Measurements from ENCODE around the gene PLEKHM2. TPM values are rescaled to one million over a fixed set of nuclear protein-coding genes. Genes with fewer than 3 reads are reported as not detected.

PLEKHM2 gene
- total and polyA plus RNA-seq, 12 donors = 63.7 to 106 (median 76.7) TPM

GRCh38 chr1:15639262-15639661 is 44.9 kb upstream of the PLEKHM2 start:
- no peak overlapping the region for H3K4me3 ChIP-seq
- TF ChIP-seq, protein P1, sequence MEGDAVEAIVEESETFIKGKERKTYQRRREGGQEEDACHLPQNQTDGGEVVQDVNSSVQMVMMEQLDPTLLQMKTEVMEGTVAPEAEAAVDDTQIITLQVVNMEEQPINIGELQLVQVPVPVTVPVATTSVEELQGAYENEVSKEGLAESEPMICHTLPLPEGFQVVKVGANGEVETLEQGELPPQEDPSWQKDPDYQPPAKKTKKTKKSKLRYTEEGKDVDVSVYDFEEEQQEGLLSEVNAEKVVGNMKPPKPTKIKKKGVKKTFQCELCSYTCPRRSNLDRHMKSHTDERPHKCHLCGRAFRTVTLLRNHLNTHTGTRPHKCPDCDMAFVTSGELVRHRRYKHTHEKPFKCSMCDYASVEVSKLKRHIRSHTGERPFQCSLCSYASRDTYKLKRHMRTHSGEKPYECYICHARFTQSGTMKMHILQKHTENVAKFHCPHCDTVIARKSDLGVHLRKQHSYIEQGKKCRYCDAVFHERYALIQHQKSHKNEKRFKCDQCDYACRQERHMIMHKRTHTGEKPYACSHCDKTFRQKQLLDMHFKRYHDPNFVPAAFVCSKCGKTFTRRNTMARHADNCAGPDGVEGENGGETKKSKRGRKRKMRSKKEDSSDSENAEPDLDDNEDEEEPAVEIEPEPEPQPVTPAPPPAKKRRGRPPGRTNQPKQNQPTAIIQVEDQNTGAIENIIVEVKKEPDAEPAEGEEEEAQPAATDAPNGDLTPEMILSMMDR (IDR thresholded peaks at IDR 0.05) = no peak
- no peak for DNase-seq
- H3K9me3 ChIP-seq = no peaks in the 10 kb centered on the region
- intact Hi-C loops (cut with DNase I) = no loop called here
- H3K27ac ChIP-seq = no peak overlapping the region
- peaks cover 0 to 100% (median 51%) of the 10 kb centered on the region in 9 donors for H3K36me3 ChIP-seq
- ATAC-seq = no peak
- no peaks in the 10 kb centered on the region for H3K27me3 ChIP-seq
- H3K4me1 ChIP-seq = no peaks in the 10 kb centered on the region

GRCh38 chr1:15639931-15640330 is 44.2 kb upstream of the PLEKHM2 start:
- TF ChIP-seq, protein P1 (IDR thresholded peaks at IDR 0.05) = no peak

DNA sequence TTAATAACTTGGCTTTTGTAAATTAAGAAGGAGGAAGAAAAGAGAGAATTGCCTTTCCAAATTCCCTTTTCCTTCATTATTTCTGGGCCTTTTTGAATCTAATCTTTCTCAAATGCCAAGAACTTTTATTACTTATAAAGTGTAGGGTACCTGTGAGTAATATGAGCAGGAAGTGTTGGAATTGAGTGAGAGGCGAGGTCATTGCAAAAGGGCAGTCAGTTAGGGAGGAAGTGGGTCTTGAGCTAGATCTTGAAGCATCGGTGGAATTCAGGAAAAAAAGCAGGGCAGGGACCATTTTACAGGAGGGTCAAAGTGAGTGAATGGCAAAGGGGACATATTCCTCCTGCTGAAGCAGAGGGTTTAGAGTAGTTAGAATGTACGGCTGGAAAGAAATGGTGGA is 43.5 kb upstream of the PLEKHM2 start:
- no peak for ATAC-seq
- Histone ChIP-seq H3K27ac (no peak overlapping the region), H3K36me3 (peaks cover 0 to 99% (median 38%) of the 10 kb centered on the region in 9 donors), H3K9me3 (no peaks in the 10 kb centered on the region), H3K4me3 (no peak overlapping the region), H3K27me3 (no peaks in the 10 kb centered on the region), H3K4me1 (no peaks in the 10 kb centered on the region)
- TF ChIP-seq, protein P1 (IDR thresholded peaks at IDR 0.05) = no peak
- 89 to 92% methylated on average over 3 of the region's 3 CpGs for WGBS, 2 donors
- intact Hi-C loops (cut with DNase I) = no loop called here
- no peak for DNase-seq

More at GRCh38 chr1:15639931-15640330, 44.2 kb upstream of the PLEKHM2 start:
- H3K9me3 ChIP-seq = no peaks in the 10 kb centered on the region
- H3K27ac ChIP-seq = no peak overlapping the region
- ATAC-seq (no peak), DNase-seq (no peak)
- 90 to 93% methylated on average over 4 of the region's 4 CpGs for WGBS, 2 donors
- H3K27me3 ChIP-seq = no peaks in the 10 kb centered on the region
- no peaks in the 10 kb centered on the region for H3K4me1 ChIP-seq
- intact Hi-C loops (cut with DNase I) = no loop called here
- no peak overlapping the region for H3K4me3 ChIP-seq
- peaks cover 0 to 99% (median 44%) of the 10 kb centered on the region in 9 donors for H3K36me3 ChIP-seq

- DNase-seq (no peak), ATAC-seq (no peak)
- no peaks in the 10 kb centered on the region for H3K27me3 ChIP-seq
- H3K36me3 ChIP-seq = peaks cover 0 to 100% (median 22%) of the 10 kb centered on the region in 9 donors
- intact Hi-C loops (cut with DNase I) = no loop called here
- no peaks in the 10 kb centered on the region for H3K9me3 ChIP-seq
- H3K4me3 ChIP-seq = no peak overlapping the region
- no peak overlapping the region for H3K27ac ChIP-seq
- no peaks in the 10 kb centered on the region for H3K4me1 ChIP-seq
- TF ChIP-seq, protein P1 (IDR thresholded peaks at IDR 0.05) = no peak
- WGBS, 2 donors = 98 to 100% methylated on average over 1 of the region's 1 CpG
Observed at GRCh38 chr1:15649937-15650336, 34.2 kb upstream of the PLEKHM2 start.
